Heart right ventricle (tissue), 16 donors: ENCODE data around the gene CHRDL2. TPM values are rescaled to one million over a fixed set of nuclear protein-coding genes. Genes with fewer than 3 reads are reported as not detected.

ENCODE experiments used
- ATAC-seq, 8 donors: fragments of 200-7000 bp; cut with Tn5 transposase; one replicate each; pipeline ENCODE4 v1.9.1; 2020; ENCODE audit warnings: mild to moderate bottlenecking in 8 of 8, moderate library complexity in 8 of 8, moderate number of reproducible peaks in 1 of 8
- DNase-seq, 2 donors: peaks; one replicate each; pipeline ENCODE4 v3.0.0-alpha.2; 2020
- H3K27ac ChIP-seq, 10 donors: fragments of 200-600 bp; sonication (generic) in 2 of 10; one replicate each; pipeline versions ENCODE4 v1.5.0 to v1.8.0; 2020 to 2022; ENCODE audit warnings: mild to moderate bottlenecking in 3 of 10
- H3K27me3 ChIP-seq, 7 donors: fragments of 200-600 bp; one replicate each; pipeline ENCODE4 v1.8.0; 2021 to 2022; ENCODE audit warnings: mild to moderate bottlenecking in 2 of 7
- H3K36me3 ChIP-seq, 9 donors: fragments of 200-600 bp; sonication (generic) in 1 of 9; one replicate each; pipeline versions ENCODE4 v1.5.0 to v1.8.0; 2020 to 2022; ENCODE audit warnings: mild to moderate bottlenecking in 2 of 9
- H3K4me1 ChIP-seq, 9 donors: fragments of 200-600 bp; sonication (generic) in 1 of 9; one replicate each; pipeline versions ENCODE4 v1.5.0 to v1.8.0; 2020 to 2022; ENCODE audit warnings: mild to moderate bottlenecking in 4 of 9
- H3K4me3 ChIP-seq, 10 donors: fragments of 200-600 bp; sonication (generic) in 2 of 10; one replicate each; pipeline versions ENCODE4 v1.5.0 to v1.8.0; 2020 to 2022; ENCODE audit warnings: mild to moderate bottlenecking in 7 of 10, moderate library complexity in 2 of 10
- H3K9me3 ChIP-seq, 11 donors: fragments of 200-600 bp in 10 of 11; sonication (generic) in 2 of 11; one replicate each; pipeline versions ENCODE4 v1.5.0 to v1.8.0; 2013 to 2022; ENCODE audit warnings: mild to moderate bottlenecking in 2 of 11, control low read depth in 1 of 11, moderate library complexity in 1 of 11
- CTCF ChIP-seq, 9 donors: fragments of 200-600 bp; sonication (generic) in 2 of 9; IDR thresholded peaks; one replicate each; pipeline versions ENCODE4 v1.5.0 to v1.8.0; 2021 to 2022; ENCODE audit warnings: antibody characterized with exemption in 9 of 9, mild to moderate bottlenecking in 5 of 9, moderate library complexity in 1 of 9
- WGBS, 2 donors: extraction: QIAGEN DNeasy Blood & Tissue Kit; methylation state at CpG; one replicate each; pipeline ENCODE4 v1.1.7; 2013; ENCODE audit warnings: inconsistent platforms in 1 of 2; 5-methylcytosine and 5-hydroxymethylcytosine counted together
- intact Hi-C, 10 donors: fragments of 100-400 bp; cut with DNase I; formaldehyde crosslinking; loops; one replicate each; pipeline versions ENCODE4 v1.11.1 to v1.14.2; 2022
- polyA plus RNA-seq, 2 donors: library from polyadenylated mRNA; stranded (reverse); fragments of 200-250 nt; gene quantifications; one replicate each; pipeline ENCODE4 v1.2.3, GENCODE V29; 2013
- total RNA-seq, 10 donors: library from RNA; stranded (reverse); fragmentation: NEBNext Ultra II Directional in 3 of 10; extraction: Animal tissue kit (Norgen Biotek cat#: 25700) in 3 of 10; gene quantifications; one replicate each; pipeline versions ENCODE4 v1.2.1 to v1.2.4, GENCODE V29; 2021 to 2023
- donor health status: Arrhythmogenic right ventricular cardiomyopathy.
- donor health status: ischemic (EF 13 %, LVEDD 7.1; RV severe dilation, severe dysfunction).
- donor health status: healthy with polysubstance abuse.
- donor health status: DM: no; HTN: yes; CAD: no.
- donor health status: DM: no; HTN: no; CAD: no.
- donor health status: ischemic (EF 25% LVEDD 6.9; RV normal size, moderate dysfunction).
- donor health status: ischemic (EF 25% LVEDD 5.7; RV mildly dilated, moderate dysfunction).
- donor health status: healthy.
- donor health status: DM: yes; HTN: yes; CAD: no.
- donor health status: Ischemic cardiomyopathy.
- donor health status: ischemic (EF 35%, LVEDD 5.7; RV mildly dilated, moderate dysfunction).
- donor health status: nonischemic (EF 11% LVEDD 7.7; RV severe dilation, severe dysfunction).
- donor health status: DM: yes; HTN: yes; CAD: no.
- donor health status: PGD.
- donor health status: ischemic (EF 29% LVEDD 5.4; RV normal size, mild dysfunction).
- donor health status: nonischemic (EF 23%, LVEDD 6.1; RV moderate dilation, normal function).

CHRDL2 gene
- total and polyA plus RNA-seq, 12 donors: 1.00 to 19.7 (median 6.7) TPM

GRCh38 chr11:74701351-74701750 is 29.9 kb downstream of the CHRDL2 start:
- intact Hi-C loops: loop anchor here in 1 of 10 donors (5.0 kb wide), 1 partner anchor 36 kb away; no protein-coding TSS in a partner anchor
- TF ChIP-seq CTCF (IDR thresholded peaks at IDR 0.05): peak in 2 of 9 donors; percentile 12 to 19
- no peak for ATAC-seq
- H3K36me3 ChIP-seq: no peaks in the 10 kb centered on the region
- peaks cover 4 to 21% (median 15%) of the 10 kb centered on the region in 9 donors for H3K4me1 ChIP-seq
- no peaks in the 10 kb centered on the region for H3K9me3 ChIP-seq
- WGBS, 2 donors: 61 to 62% methylated on average over 8 of the region's 8 CpGs
- no peak for DNase-seq
- H3K27me3 ChIP-seq: no peaks in the 10 kb centered on the region
- H3K27ac ChIP-seq: no peak overlapping the region
- no peak overlapping the region for H3K4me3 ChIP-seq

- no peak for TF ChIP-seq CTCF (IDR thresholded peaks at IDR 0.05)
- Histone ChIP-seq H3K4me1 (peaks cover 6 to 28% (median 22%) of the 10 kb centered on the region in 9 donors), H3K4me3 (no peak overlapping the region), H3K27ac (peak overlapping the region in 2 of 10 donors; percentile 2 to 44), H3K27me3 (no peaks in the 10 kb centered on the region), H3K36me3 (no peaks in the 10 kb centered on the region), H3K9me3 (no peaks in the 10 kb centered on the region)
- 88 to 93% methylated on average over 9 of the region's 9 CpGs for WGBS, 2 donors
- intact Hi-C loops: loop anchor here in 1 of 10 donors (5.0 kb wide), 1 partner anchor 37 kb away; no protein-coding TSS in a partner anchor
- no peak for ATAC-seq
- DNase-seq: no peak
These were observed 31.4 kb downstream of the CHRDL2 start for GRCh38 chr11:74699615-74700396.

GRCh38 chr11:74697722-74698121 is 33.5 kb downstream of the CHRDL2 start:
- no peak for ATAC-seq
- H3K27ac ChIP-seq: peak overlapping the region; percentile 52 to 92 (median 84)
- H3K36me3 ChIP-seq: no peaks in the 10 kb centered on the region
- intact Hi-C loops: loop anchor here in 1 of 10 donors (2.0 kb wide), 1 partner anchor 23 kb away; no protein-coding TSS in a partner anchor
- no peak for TF ChIP-seq CTCF (IDR thresholded peaks at IDR 0.05)
- H3K27me3 ChIP-seq: no peaks in the 10 kb centered on the region
- no peaks in the 10 kb centered on the region for H3K9me3 ChIP-seq
- no peak overlapping the region for H3K4me3 ChIP-seq
- WGBS, 2 donors: 81 to 87% methylated on average over 4 of the region's 4 CpGs
- H3K4me1 ChIP-seq: peaks cover 6 to 28% (median 22%) of the 10 kb centered on the region in 9 donors
- no peak for DNase-seq

- ATAC-seq (peak; percentile 89 to 97 (median 94)), DNase-seq (peak; percentile 83 to 87)
- intact Hi-C loops: loop anchor here in 1 of 10 donors (2.0 kb wide), 1 partner anchor 22 kb away; no protein-coding TSS in a partner anchor
These were observed 34.1 kb downstream of the CHRDL2 start for GRCh38 chr11:74696939-74697675.

More at GRCh38 chr11:74696939-74697675, 34.1 kb downstream of the CHRDL2 start:
- no peak for TF ChIP-seq CTCF (IDR thresholded peaks at IDR 0.05)
- 21% methylated on average over 16 of the region's 16 CpGs for WGBS, 2 donors
- no peaks in the 10 kb centered on the region for H3K27me3 ChIP-seq
- no peaks in the 10 kb centered on the region for H3K36me3 ChIP-seq
- peak overlapping the region; percentile 52 to 92 (median 84) for H3K27ac ChIP-seq
- H3K9me3 ChIP-seq: no peaks in the 10 kb centered on the region
- peak overlapping the region in 6 of 10 donors; percentile 7 to 30 (median 22) for H3K4me3 ChIP-seq
- H3K4me1 ChIP-seq: peaks cover 6 to 22% (median 20%) of the 10 kb centered on the region in 9 donors
